ENCODE measurements around the gene MDP1.
A peak's percentile ranks its signal among the peaks of the same experiment; 100 is the strongest.
"Not testable (repeated sequence)": the region's sequence is repeated elsewhere in the genome, so short reads cannot be mapped to it uniquely, and the experiment has no call there.

The MDP1 gene

DNA sequence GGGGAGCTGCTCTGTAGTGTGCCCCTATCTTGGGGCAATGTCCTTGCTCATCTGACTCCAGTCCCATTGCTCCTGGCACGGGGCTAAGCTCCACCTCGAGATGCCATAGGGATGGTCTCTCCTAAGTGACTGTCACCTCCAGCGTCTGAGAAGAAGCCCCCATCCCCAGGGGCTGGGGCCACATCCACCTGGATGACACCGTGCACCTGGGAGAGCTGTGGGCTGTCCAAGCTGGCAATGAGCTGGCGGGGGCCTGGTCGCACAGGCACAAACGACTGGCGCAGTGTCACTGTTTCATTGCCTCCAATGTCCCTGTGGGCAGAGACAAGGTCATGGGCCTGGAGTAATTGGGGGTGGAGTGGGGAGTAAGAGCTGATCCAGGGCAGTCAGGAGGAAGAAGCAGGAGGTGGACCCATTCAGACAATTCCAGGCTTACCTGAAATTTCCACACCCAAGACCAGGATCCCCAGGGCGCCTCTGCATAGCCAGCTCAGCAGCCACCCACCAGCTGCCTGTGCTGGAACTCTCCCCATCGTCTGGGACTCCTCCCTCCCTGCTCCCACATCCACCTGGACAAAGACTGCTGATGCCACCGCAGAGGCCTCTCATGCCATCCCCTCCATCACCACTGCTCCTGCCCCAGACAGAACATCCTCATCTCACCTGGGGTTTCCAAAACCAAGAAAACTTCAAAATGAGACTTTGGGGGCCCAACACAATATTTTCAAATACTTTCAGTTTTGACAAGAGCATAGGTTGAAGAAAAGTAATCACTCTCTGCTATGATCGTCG is 33.6 kb upstream of the MDP1 start:
- no peak for DNase-seq

DNA sequence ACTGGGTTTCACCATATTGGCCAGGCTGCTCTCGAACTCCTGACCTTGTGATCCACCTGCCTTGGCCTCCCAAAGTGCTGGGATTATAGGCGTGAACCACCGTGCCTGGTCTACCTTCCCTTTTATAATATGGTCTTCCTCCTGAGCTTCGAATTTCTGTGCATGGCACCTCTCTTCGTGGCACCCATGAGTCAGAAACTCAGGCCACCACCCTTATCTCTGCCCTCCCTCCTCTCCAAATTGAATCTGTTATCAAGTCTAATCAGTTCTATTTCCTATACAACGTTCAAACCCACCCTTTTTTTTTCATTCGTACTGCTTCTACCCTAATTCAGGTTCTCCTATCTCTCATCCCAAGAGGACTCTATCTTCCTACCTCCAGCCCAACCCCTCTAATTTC is 31.6 kb upstream of the MDP1 start:
- DNase-seq = no peak

DNA sequence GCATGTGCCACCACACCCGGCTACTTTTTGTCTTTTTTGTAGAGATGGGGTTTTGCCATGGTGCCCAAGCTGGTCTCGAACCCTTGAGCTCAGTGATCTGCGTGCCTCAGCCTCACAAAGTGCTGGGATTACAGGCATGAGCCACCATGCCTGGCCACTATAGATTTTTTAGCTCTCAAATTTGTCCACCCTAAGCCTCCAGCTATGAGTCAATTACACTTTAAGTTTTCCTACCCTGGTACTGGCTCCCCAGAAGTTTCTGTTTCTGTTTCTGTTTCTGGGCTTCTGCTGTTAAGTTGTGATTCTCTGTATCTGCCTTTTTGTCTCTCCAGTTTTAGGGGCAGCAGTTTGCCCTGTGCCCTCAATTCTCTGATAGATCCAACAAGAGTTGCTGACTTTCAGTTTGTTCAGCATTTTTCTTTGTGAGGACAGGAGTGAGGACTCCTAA is 30.9 kb upstream of the MDP1 start:
- DNase-seq = no peak

DNA sequence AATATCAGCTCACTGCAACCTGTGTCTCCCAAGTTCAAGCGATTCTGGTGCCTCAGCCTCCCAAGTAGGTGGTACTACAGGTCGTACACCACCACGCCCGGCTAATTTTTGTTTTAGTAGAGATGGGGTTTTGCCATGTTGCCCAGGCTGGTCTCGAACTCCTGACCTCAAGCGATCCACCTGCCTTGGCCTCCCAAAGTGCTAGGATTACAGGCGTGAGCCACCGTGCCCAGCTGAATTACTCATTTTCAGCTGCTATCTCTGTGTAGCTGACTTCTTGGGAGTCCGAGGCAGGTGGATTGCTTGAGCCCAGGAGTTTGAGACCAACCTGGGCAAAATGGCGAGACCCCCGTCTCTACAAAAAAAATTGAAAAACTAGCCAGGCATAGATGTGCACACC is 29.5 kb upstream of the MDP1 start:
- not testable (repeated sequence) for DNase-seq

DNA sequence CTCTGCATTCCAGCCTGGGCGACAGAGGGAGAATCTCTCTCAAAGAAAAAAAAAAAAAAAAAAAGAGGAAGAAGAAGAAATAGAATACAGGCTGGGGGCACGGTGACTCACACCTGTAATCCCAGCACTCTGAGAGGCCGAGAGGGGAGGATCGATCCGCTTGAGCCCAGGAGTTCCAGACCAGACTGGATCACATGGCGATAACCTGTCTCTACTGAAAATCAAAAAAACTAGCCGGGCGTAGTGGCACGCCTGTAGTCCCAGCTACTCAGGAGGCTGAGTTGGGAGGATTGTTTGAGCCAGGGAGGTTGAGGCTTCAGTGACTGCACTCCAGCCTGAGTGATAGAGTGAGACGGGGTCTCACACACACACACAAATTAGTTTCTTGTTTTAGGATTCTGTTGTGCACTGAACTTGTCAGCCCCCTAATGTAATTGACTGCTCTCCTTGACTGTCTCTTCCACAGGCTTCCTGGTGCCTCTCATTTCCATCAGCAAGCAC is 27.5 kb upstream of the MDP1 start:
- peak; percentile 42 for DNase-seq

DNA sequence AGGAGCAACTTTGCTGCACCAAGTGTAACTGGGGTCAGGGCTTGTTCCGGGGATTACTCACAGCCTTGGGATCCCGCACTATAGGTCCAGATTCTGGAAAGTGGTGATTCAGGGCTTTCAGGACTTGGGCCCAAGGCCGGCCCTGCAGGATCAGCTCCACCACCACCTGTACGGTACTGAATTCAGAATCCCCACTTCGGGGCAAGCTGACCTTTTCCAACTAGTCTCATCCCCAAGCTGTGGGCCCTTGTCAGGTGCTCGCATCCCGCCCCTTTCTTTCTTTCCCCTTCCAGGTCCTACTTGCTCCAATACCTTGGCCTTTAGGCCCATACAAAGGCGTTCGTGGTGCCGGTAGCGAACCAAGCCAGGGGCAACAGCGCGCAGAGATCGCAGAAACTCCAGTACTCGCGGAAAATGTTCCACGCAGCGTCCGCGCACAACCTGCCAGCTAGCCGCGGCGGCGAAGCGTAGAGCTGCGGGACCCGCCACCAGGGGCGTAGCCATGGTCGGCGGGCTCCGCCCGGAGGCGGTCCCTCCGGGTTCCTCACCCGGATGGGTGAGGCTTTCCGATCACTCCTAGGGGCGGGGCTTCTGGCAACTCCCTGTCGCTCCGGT is 26.1 kb upstream of the MDP1 start:
- no peak for DNase-seq

DNA sequence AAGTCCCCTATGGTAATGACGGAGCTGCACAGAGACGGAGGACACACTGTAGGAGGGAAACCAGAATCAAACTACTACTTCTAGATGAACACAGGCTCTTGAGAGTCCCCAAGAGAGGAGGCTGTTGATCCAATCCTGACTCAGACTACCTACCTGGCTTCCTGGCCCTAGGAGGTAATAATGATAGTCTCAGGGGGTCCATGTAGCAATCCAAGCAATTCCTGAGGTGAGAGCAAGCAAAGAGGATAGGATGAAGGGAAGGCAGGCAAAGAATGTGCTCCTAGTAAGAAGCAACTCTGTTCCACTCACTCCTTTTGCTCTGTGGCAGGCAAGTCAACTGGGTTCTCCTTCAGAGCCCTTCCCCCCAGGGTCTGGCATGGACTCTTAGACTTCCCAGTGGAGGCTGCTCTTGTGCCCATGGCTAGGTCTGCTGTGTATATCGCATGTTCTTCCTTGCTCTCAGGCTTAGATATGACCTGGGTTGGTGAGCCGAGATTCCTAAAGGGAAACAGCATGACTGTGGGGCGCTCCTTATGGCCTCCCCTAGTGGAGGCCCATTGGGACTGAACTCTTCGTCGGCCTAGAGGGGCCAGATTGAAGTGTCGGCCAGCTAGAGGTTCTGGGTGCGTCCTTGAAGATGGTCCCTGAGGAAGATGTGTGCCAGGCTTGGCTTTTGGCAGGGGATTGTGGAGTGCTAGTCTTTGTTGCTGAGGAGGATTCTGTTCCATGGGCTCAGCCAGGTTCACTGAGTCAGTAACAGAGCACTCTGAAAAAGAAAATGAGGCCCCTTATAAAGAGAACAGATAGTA is 24.4 kb upstream of the MDP1 start:
- DNase-seq = no peak

DNA sequence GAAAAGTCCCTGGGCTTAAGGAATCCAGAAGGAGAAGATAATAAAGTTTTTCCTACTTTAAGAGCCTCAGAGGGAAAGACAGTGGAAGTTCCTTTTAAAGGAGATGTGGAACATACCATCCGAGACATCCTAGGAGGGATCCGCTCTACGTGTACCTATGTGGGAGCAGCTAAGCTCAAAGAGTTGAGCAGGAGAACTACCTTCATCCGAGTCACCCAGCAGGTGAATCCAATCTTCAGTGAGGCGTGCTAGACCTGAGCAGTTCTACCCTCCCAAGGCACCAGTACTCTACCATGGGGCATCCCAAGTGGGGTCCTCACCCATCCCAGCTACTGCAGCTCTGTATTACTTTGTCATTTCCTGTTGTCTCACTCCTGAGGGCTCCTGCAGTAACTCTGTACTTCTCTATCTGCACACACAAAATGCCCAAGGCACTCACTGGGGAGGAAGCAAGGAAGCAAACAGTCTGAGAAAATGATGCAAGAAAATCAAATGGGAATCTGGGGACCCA is 22.7 kb upstream of the MDP1 start:
- no peak for DNase-seq

DNA sequence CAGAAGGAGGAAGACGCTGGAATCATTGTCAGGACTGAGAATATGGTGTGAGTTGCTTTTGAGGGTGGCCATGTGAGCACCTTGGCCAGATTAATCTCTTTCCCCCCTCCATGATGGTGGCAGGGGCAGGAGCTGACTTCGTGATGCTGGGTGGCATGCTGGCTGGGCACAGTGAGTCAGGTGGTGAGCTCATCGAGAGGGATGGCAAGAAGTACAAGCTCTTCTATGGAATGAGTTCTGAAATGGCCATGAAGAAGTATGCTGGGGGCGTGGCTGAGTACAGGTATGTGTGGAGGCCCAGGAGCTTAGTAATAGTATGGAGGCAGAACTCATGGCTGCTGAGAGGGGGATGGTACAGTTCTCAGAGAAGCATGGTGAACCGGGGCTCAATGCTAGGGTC is 22.3 kb upstream of the MDP1 start:
- no peak for DNase-seq

DNA sequence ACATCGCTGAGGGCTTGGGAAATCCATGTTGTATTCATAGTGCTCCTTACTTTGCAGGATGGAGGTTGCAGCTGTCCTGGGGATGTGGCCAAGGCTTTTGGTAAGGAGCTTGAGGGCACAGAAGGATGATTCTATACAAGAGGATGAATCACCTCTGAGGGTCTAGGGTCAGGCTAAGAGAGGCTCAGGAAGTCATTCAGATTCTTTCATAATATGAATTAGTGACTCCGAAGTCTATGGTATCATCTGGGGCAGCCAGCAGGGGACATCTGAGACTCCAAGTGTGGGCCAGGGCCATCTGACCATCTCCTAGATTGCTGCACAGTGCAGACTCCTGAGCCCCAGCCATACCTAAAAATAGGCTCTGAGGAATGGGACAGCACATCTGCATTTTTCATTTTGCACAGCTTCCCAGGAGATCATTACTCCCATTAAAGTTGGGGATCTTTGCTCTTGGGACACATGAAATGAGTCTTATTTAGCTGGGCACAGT is 21.6 kb upstream of the MDP1 start:
- no peak for DNase-seq

DNA sequence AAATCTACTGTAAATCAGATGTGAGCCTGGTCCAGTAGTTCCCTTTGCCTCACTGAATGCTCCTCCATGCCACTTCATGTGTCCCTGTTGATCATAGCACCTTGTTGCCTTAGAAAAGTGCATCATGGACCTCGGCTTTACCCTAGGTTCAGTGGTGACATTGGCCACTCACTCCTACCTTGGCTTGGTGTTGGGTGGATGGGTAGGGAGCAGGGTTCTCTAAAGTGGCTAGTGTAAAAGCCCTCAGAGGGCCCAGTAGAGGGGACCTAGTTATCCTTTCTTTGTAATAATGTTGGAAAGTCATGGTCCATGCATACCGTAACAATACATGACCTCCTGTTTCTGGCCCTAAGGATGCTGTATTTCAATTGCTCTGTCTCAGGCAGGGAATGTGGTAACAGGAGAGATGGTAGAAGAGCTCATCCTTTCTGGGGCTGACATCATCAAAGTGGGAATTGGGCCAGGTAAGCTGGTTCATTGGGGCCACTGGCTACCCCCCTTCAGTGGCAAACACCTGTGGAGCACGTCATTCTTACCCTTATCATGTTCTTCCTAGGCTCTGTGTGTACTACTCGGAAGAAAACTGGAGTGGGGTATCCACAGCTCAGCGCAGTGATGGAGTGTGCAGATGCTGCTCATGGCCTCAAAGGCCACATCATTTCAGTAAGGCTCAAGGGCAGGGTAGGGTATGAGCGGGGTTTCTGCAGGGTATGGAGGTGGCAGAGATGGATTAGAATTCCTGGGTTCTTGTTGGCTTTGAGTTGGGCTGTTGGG is 21.0 kb upstream of the MDP1 start:
- no peak for DNase-seq

DNA sequence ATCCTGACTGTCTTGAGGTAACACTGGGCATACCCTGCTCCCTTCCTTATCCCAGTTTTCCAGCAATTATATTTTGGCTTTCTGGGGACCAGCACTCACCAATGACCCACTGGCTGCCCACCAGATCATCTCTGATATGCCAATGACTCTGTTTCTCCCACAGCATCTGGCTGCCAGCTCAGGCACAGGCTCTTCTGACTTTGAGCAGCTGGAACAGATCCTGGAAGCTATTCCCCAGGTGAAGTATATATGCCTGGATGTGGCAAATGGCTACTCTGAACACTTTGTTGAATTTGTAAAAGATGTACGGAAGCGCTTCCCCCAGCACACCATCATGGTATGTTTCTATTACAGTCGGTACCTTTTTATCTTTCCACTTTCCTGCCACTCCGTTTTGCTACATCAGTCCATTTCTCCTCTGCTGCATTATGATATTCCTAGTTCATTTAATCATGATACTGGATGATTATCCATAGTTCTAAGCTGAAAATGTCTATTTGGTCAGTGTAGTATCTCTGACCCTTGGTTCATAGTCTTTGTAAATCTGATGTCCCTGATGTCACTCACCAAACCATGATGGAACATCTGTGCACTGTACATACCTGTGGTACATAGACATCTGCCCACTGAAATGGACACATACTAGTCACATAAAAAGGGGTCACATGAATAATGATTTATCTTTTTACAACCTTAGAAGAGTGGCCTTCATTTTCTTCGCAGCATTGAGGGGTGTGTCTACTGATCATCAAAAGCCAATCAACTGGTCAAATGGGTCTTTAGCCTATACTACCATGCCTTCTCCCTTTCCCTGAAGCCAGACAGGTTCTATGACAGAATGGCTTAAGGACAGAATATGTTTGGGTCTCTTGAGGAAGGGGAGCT is 20.2 kb upstream of the MDP1 start:
- no peak for DNase-seq

DNA sequence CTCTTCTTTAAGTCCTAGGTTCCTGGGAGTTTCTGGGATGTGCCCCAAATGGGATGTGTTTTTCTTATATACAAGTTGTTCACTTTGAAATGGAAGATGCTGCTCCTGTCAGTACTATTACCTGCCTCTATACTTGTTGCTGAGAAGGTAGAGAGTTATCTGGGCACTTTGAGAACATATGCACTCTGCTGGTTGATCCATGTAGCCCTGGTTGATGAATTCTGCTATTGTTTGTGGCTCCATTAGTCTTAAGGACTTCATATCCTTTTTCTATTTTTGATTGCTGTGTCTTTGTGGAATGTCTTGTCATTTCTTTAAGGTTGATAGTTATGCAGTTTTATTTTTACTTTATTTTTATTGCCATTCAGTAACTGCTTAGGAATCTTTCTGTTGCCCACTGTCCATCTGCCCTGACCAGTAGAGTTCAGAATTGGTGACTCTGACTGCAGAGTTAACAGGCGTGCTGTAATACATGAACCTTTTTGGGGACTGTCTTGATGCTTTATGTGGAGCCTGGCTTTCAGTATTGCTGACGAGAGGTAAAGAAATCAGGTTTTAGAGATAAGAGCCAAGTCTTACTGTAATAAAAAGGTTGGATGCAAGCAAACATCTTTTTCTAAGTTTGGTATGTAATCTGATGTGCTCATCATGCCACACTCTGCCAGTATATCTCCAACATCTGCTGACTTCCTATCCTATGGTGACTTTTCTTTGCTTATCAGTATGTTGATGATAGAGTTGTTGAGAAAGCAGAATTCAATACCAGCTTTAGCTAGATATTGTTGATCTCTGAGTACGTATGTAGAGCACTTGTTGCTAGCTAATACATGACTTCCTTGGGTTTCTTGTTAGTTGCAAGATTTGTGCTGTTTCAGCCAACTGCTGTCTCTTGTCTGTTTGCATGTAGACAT is 18.5 kb upstream of the MDP1 start:
- DNase-seq = no peak

DNA sequence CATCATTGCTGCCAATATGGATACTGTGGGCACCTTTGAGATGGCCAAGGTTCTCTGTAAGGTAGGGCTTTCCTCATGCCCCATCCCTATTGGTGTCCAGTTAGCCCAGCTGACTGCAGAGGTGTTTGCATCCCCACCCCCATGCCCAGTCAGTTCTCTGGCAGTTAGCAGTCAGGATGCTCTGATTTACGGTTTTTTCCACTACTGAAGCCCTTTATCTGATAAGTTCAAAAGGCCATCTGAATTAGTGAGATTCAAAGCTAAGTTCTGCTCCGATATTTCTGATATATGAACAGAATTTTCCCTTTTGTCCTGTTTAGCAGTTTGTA is 17.6 kb upstream of the MDP1 start:
- DNase-seq = no peak

DNA sequence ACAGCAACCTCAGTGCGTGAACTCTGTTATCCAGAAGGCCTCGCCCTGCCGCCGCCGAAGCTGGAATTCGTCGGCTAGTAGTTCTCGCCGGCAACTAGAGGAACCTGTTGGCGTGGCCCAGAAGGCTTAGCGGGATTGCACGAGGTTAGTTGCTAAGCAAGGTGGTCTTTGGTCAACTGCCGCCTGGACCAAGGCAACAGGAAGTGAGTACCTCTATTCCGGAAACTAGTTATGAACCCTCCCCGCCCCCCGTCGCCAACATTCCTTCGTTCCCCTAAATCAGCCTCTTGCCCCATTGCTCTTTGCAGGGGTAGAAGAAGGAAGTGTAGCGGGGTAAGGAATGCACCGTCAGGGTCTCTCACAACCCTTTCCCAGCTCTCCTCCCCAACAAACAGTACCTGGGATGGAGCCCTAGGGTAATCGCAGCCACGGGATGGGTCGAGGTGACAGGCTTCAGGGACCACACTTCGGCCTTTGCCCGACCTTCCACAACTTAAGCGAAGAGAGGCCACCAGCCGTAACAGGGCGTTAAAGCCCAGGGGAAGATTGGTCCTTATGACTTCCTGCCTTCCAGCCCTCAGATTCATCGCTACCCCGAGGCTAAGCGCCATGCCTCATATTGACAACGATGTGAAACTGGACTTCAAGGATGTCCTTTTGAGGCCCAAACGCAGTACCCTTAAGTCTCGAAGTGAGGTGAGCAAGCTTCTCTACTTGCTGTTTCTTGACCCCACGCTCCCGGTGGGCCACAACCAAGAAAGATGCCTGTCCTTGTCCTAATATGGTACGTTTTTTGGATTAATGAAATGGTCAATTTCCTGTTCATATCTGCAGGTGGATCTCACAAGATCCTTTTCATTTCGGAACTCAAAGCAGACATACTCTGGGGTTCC is 17.0 kb upstream of the MDP1 start, which contains the start of gene GMPR2:
Gene GMPR2, plus strand, starts transcription at position 285 of the 893 bp plus-strand sequence. Its CDS starts 325 bp downstream, at position 610.
- DNase-seq = peak; percentile 96

DNA sequence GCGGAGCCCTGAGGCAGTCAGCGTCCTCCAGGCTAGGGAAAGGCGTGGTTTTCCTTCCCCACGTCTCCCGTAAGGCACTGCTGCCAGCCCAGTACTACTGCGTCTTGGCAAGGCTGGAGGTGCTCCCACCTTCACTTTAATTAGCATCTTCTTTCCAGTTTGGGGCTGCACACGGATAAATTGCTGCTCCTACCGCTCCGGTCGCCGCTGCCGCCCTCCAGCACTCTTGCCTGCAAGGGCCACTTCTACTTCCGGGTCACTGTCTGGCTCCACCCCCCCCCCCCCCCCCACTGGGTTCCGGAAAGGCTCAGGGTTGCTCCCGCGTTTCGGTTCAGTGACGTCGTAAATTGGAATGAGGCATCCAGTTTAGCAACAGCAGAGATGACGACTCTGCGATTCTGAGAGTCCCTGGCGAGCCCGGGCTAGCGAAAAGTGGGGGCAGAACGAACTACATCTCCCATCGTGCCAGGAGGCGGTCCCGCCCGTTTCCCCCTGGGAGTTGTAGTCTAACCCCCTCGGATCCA is 16.3 kb upstream of the MDP1 start, which contains the start of gene NEDD8:
Gene NEDD8, minus strand, starts transcription at position 247 of the 524 bp plus-strand sequence. Its CDS starts 100 bp downstream, at position 147.
- DNase-seq = peak; percentile 98

DNA sequence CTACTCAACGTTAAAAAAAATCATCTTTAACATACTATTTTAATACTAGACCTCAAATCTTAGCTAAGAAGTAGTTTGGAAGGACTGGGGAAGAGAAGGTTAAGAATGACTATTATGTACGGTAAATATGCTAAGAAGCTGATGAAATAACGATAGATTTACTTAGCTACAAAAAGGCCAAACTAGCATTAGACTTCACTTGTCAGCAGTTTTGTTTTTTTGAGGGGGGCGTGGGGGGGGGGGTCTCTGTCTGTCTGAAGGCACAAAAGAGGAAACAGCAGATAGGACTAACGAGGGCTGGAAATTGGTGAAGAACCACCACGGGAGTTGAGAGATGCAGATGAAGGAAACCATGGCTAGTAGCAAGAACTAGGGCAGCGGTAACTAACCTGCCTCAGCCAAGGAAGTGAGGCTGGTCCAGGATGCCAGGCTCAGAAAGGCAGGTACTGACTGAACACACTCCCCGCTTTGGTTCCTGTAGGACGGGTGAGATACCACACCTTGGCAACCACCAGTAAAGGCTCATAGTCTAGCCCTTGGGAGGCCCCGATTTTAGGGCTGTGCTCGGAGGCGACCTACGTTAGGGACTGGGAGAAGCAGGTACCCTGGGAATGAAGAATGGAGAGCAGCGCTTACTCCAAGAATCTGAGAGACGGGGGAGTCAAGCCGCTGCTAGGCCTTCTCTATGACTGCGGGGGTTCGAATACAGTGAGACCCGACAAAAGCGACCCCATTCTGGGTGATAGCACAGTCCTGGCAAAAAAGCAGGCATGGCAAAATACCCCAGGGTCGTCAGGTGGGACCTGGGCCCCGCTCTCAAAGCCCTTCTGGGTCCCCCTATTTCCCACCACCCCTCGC is 15.6 kb upstream of the MDP1 start:
- no peak for DNase-seq

DNA sequence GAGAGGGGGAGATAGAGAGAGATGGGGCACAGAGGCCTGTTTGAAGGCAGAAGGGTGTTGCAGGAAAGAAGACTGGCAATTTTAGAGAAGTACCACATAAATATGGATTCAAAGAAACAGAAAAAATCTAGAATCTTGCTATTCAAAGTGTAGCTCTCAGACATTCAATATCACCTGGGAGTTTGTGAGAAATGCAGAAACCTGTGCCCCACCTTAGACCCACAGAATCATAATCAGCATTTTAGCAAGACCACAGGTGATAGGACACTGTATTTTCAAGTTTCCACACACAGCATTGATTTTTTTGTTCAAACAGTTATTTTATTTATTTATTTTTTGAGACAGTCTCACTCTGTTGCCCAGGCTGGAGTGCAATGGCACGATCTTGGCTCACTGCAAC is 13.0 kb upstream of the MDP1 start:
- DNase-seq = no peak

Data from NCI-H2171 treated with DMSO at 0.1 percent for 48 hours (cell line).